ENCODE data around the gene GGA3.
"Not testable (repeated sequence)": the region's sequence is repeated elsewhere in the genome, so short reads cannot be mapped to it uniquely, and the experiment has no call there.

The GGA3 gene

DNA sequence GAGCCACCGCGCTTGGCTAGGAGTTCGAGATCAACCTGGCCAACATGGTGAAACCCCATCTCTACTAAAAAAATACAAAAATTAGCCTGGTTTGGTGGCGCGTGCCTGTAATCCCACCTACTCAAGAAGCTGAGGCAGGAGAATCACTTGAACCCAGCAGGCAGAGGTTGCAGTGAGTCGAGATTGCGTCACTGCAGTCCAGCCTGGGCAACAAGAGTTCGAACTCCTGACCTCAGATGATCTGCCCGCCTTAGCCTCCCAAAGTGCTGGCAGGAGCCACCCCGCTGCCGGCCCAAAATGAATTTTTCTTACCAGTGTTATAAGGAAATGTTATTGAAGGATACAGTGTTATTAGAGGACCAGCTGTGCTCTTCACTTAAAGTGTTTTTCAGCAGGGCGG, 53.6 kb downstream of the GGA3 start:
- DNase-seq = no peak

- DNase-seq = not testable (repeated sequence)
Observed at GRCh38 chr17:75207050-75207407, 54.4 kb downstream of the GGA3 start.

DNA sequence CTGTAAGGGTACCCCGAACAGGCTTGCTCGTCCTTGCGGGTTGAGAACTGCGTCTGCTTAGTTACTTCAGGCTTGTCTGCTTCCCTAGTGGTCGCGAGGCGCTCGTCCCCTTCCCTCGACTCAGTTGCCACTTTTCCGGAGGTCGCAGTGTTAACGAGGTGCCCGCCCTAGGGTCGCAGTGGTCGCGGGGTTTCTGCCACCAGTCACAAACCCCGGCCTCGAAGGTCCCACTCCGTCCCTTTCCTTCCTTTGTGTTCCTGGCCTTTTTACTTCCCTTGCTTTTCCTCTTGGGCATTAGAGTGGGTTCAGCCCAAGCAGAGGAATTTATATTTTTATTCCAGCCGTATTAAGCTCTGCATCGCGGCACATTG, 55.6 kb downstream of the GGA3 start:
- DNase-seq = no peak

- peak; percentile 94 for DNase-seq
Observed at GRCh38 chr17:75205037-75205792, 56.2 kb downstream of the GGA3 start, which contains the start of gene NUP85. Gene NUP85, plus strand, starts transcription at chr17:75205679. Its CDS starts 83 bp downstream, at chr17:75205762.

DNA sequence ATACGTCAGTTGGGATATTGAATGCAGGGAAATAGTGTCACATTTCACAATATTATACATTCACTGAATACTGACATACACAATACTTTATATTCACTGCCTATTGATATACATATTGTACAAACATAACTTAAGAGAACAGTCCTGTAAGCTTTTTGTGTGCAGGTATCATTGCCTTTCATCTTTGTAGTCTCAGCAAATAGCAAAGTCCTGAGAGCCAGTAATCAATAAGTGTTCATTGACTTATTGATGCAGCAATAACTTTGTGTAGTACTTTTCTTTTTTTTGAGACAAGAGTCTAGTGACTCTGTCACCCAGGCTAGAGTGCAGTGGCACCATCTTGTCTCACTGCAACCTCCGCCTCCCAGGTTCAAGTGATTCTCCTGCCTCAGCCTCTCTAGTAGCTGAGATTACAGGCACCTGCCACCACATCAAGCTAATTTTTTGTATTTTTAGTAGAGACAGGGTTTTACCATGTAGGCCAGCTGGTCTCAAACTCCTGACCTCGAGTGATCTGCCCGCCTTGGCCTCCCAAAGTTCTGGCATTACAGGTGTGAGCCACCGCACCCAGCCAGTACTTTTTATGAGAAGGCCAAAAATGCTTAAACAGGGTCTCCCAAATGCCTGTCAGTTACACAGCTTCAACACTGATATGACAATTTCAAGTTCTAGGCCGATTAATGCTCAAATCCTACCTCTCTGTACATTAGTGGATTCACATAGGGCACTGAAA, 61.4 kb downstream of the GGA3 start:
- DNase-seq = no peak

DNA sequence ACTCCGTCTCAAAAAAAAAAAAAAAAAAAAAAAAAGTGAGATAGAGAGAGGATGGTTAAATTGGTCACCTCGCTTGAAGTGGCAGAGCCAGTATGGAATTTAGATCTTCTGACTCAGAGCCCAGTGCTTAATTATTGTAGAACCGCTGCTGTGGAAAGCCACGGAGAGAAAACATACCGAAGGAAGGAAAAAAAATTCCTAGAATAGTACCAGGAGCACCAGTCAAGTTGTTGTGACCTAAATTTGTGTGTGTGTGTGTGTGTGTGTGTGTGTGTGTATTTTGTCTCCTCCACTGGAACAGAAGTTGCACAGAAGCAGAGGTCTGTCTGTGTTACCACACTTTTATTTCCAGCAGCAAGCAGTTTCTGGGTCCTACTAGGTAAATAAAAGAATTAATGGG, 66.5 kb downstream of the GGA3 start:
- peak; percentile 68 for DNase-seq

- DNase-seq = peak; percentile 49
Observed at GRCh38 chr17:75191584-75191983, 69.8 kb downstream of the GGA3 start.

DNA sequence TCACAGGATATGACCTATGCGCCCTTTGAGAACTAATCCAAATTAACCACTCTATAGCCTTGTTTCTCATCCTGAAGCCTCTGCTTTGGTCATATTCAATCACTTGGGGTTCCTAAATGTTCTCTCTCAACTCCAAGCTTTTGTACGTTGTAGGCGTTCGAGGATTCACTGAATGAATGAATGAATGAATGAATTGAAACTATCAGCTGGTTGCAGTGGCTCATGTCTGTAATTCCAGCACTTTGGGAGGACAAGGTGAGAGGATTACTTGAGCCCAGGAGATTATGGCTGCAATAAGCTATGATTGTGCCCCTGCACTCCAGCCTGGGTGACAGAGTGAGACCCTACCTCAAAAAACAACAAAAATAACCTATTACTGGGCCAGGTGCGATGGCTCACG, 72.8 kb downstream of the GGA3 start:
- no peak for DNase-seq

Data from fibroblast of skin of right biceps (primary cell).